Measurements from ENCODE around the gene DYNLL1.
"Not testable (repeated sequence)": the region's sequence is repeated elsewhere in the genome, so short reads cannot be mapped to it uniquely, and the experiment has no call there.

DYNLL1 gene

DNA sequence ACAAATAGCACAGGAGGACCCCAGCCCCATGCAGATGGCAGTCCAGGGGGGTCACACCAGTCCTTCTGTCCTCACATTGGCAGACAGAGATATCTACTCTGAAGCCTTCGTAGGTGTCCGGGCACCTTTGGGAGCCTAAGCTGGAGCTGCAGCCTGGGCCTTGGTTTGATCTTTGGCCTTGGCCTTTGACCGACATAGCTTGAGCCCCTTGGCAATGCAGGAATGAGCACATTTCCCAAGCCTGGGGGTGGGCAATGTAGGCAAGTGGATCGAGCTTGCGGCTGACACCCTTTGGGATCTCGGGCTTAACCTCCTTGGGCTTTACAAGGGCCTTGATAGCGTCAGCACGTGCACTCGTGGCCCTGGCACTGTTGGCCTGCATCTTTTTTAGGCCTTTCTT is 26.7 kb downstream of the DYNLL1 start:
- no peak for DNase-seq

DNA sequence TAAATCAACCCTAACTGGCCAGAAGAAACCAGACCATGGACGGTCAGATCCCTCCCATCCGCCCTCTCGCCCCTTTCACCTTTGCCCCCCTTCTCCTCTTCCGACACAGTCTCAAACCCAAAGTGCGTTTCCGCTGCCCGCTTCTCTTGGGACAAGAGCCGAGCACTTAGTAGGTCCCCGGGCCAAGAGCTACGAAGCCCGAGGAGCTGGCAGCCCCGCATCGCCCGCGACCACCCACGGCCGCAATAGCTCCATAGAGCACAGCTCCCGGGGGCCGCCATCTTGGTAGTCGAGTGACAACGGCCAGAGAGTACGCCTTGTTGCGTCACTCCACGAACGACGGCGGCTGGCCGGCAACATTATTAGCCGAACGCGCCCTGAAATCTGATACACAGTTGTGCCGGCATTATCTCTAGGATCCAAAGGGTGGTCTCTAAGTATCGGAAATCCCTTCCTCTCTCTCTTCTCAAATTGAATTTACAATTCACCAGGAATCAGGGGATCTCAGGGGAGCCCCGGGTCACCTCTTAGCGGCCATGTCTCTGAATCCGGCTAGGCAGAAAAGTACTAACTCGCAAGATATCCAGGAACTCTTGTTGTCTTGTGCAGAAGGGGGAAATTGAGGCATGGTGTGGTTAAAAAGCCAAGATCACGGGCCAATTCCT is 33.1 kb downstream of the DYNLL1 start, which contains the start of gene COQ5:
TSS of gene COQ5 (minus strand) at position 298 of the 665 bp plus-strand sequence. CDS start at position 281, 17 bp downstream.
- DNase-seq: peak; percentile 61

DNA sequence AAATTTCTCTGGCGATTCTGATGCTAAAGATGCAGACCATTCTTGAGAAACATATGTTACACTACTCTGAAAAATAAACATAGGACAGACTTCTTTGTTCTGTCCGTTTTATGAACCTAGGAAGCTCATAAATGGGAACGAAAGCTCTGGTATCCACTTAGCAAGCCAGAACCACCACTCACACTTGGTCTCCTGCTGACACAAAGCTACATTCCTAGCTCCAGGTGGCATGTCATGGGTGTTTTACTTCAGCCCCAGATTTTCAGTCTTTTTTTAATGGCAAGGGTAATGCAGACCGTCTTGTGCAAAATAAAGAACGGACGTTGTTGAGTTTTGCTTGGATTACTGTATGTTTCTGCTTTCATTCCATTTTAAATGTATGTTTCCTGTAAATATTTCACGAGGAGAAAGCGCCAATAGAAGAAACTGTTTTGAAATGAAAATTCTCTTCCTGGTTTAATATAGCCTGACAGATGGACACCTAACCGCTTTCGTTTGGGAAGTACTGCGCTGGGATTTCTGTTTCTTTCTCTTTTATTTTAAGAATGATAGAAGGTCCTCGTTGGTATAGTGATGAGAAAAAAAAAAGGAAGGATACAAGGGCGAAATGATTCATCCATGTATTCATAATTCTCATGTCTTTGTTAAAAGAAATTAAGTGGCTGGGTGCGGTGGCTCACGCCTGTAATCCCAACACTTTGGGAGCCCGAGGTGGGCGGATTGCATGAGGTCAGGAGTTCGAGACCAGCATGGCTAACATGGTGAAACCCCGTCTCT is 33.9 kb downstream of the DYNLL1 start:
- peak; percentile 44 for DNase-seq

DNA sequence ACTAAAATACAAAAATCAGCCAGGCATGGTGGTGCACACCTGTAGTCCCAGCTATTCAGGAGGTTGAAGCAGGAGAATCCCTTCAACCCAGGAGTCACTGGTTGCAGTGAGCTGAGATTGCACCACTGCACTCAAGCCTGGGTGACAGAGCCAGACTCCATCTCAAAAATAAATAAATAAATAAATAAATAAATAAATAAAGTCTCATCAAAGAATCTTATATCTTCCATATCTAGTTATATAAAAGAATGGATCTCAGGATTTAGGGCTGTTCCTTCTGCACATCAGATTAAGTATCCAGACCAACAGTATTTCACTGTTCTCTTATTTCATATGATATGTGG is 34.5 kb downstream of the DYNLL1 start:
- not testable (repeated sequence) for DNase-seq

DNA sequence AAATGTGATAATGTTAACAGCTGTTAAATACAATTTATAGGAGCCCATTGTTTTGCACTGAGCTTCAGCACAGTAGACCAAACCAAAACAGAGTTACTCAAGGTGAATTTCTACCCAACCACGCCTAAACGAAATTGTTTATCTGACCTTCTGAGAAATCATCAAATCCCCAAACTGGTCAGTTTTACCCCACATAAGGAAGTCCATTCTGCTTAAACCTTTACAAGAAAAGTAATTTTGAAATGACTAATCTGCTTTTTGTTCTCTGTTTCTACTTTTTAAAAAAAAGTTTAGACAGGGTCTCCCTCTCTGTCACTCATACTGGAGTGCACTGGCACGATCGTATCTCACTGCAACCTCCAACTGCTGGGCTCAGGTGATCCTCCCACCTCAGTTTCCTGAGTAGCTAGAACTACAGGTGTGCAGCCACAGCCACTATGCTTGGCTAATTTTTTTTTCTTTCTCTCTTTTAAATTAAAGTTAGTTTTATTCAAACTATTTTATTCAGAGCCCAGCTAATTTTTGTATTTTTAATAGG is 36.9 kb downstream of the DYNLL1 start:
- DNase-seq: no peak

DNA sequence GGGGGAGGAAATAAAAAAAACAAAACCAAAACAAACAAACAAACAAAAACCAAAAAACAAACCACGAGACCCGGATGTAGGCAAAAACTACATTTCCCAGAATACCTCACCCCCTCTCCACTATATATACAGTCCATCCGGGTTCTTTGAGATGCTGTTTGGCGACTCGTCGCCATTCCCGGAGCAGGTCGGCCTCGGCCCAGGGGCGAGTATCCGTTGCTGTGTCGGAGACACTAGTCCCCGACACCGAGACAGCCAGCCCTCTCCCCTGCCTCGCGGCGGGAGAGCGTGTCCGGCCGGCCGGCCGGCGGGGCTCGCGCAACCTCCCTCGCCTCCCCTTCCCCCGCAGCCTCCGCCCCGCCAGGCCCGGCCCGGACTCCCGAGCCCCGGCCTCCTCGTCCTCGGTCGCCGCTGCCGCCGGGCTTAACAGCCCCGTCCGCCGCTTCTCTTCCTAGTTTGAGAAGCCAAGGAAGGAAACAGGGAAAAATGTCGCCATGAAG is 38.3 kb downstream of the DYNLL1 start, which contains the start of gene RNF10:
TSS of gene RNF10 (plus strand) at position 154 of the 500 bp plus-strand sequence. CDS start 456 bp downstream, outside the sequence.
- peak; percentile 78 for DNase-seq

DNA sequence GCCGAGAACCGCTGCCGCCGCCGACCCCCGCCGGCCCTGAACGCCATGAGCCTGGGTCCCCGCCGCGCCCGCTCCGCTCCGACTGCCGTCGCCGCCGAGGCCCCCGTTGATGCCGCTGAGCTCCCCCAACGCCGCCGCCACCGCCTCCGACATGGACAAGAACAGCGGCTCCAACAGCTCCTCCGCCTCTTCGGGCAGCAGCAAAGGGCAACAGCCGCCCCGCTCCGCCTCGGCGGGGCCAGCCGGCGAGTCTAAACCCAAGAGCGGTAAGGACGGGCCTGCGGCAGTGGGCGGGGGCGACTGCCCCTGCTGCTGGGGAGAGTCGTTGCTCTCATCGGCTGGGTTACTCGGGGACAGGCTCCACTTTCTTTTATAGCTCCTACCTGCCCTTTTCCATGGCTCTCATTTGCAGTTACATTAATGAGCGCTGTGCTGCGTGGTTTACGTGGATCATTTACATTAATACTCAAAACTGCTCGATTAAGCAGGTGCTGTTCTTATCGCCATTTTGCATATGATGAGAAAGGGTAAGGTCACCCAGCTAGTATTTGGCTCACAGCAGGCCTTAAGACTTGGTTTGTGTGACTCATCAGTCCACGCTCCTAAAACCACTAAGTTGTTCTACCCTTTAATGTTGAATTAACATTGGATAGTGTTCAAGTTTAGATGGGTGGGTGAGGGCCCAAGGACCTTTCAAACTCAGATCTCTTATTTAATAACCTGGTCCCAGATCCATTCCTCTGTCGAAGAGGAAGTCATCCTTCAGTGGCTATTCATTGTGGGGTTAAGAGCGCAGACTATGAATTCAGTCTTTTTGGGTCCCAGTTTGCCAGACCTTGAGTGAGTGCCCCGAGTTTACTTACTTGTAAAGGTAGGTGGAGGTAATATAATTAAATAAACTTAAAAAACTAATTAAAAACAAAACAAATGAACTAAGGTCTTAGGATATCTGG is 39.1 kb downstream of the DYNLL1 start:
- DNase-seq: no peak

DNA sequence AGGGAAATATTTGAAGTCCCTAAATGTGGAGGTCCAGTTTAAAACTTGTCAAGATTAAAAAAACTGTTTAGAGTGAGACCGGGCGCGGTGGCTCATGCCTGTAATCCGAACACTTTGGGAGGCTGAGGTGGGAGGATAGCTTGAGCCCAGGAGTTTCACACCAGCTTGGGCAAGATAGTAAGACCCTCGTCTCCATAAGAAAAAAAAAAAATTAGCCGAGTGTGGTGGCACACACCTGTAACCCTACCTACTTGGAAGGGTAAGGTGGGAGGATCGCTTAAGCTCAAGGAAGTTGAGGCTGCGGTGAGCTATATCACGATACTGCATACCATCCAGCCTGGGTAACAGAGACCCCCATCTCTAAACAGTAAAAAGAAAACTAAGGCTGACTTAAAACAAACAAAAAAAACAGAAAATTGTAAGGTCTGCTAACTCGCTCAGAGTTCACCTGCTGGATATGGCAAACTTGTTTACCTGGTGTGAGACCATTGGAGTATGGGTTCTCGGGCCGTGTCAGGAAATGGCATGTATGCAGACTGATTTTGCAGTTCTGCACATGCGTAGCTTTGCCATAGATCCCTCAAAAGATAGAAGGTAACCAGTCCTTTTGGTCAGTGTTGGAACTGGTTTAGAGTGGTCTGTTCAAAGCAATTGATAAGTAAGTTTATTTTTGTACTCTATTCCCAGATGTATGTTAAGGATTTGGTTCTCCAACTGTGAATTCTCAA is 40.3 kb downstream of the DYNLL1 start:
- DNase-seq: no peak

DNA sequence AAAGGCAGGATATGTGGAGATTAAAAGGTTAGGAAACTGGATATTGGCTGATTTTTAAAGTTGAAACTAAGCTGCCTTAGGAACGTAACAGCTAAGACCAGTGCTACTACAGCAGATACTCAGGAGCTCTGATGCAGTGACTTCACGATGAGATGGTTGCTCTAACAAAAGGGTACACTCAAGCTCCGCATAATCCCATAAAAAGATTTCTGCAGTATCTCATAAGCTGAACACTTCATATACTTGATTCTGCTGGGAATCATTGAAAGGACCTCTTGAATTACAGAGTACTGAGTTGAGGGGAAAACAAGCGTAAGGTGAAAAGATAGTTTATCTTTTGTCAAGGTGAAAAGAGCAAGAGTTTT is 41.9 kb downstream of the DYNLL1 start:
- DNase-seq: no peak

DNA sequence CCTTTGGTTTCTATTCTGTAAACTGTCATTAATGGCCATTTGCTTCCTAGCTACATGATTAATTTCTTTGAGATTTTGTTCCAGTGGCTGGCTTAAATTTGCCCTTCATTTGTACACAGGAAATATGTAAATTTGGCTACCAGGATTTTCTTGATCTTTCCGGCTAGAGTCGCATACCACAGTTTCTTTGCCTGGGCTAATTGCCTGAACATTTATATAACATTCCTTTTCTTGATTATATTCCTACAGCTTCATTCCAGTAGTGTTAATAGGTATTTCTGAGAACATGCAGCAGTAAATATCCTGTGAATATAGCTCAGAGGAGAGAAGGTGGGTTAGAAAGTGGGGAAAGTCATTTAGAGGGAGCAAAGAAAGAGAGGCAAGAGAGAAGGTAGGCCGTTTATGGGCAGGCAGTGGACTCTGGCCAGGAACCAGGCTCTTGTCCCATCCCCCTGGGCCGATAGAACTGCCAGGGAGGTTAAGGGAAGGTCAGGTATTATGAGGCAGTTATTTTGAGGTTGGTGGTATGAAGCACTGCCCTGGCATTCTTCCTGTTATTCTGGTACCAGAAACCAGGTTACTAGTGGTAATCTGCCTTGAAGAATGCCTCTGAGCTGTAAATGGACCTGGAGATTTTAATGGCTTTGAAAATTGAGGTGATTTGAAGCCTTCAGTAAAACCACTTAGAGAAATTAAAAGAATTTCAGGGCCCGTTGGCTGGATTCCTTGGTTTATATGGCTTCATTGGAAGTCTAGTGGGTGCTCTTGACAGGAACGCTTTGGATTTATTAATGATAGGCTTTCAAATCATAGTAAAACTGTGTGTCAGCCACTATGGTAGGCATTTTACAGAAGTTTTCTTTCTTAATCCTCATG is 42.6 kb downstream of the DYNLL1 start:
- no peak for DNase-seq

DNA sequence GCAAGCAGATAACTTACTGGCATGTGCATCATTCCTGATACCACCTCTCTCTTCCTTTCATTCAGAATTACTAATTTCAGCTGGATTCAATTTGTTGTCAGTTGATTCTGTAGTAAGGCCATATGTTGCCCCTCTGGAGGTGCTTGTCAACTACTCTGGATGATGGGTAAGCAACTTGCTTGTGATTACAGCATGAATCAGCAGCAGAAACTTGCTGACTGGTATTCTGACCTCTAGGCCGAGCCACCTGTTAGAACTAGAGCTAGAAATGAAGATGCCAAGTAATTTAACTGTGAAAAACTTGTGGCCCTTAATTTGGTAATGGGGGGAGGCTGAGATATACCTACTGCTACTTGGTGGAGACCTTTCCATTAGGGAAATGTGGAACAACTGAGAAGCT is 43.4 kb downstream of the DYNLL1 start:
- no peak for DNase-seq

DNA sequence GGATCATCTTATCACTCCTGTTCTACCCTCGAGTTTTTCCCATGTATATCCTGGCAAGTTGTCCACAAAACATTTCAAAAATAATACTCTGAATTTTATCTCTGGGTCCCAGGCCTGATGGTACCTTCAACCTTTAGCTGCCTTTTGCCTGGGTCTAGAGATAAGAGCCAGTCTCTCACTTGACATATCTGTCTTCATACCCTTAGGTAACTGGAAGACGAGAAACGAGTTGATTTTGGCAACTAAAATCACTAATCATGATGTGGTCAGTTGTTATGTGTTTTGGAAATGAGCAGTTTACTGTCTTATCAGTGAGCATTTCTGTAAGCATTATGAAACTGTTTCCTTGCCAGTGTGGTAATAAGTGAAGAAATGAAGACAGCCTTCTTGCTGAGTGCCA is 44.5 kb downstream of the DYNLL1 start:
- DNase-seq: no peak

DNA sequence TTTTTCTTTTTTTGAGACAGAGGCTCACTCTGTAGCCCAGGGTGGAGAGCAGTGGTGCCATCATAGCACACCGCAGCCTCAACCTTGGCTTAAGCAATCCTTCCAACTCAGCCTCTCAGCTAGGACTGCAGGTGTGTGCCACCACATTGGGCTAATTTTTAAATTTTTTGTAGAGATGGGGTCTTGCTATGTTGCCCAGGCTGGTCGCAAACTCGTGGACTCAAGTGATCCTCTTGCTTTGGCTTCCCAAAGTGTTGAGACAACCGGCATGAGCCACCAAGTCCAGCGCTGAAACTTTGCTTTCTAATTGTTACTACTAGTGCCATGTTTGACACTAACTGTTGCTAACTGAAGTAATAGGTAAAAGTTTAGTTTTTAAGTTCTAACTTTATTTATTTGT is 46.3 kb downstream of the DYNLL1 start:
- DNase-seq: no peak

DNA sequence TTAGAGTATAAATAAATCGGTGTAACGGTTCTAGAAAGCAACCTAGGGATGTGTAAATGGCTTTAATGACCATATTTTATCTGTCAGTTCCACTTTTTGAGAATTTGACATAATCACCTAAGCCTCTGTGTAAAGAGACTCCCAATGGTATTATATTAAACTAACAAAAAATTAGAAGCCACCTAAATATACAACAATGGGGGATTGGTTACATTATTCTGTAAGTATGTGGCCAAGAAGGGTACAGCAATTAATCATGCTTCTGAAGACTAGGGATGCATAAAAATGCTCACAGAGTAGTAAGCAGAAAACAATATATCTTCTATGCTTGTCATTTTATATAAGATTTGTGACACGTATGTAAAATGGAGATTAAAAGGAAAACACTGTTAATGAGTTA is 48.8 kb downstream of the DYNLL1 start:
- no peak for DNase-seq

DNA sequence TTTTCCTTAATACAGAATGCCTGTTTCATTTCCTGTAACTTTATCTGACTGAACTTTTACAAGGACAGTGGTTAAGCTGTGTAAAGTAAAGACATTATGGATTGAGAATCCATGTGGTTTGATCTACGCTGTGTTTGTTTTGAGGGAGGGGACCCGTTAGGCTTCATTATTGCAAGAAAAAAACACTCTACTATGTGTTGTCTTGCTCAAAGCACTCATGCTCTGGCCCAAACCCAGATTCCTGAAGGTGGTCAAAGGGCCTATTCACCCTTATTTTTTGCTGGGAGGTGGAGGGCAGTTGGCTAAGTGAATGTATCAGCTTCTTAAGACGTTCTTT is 50.1 kb downstream of the DYNLL1 start:
- DNase-seq: no peak

Data from DMS153 (cell line).